Heart left ventricle (tissue), 16 donors: ENCODE results near the gene SMOC2. TPM values are rescaled to one million over a fixed set of nuclear protein-coding genes. Genes with fewer than 3 reads are reported as not detected.
"Not testable (repeated sequence)": the region's sequence is repeated elsewhere in the genome, so short reads cannot be mapped to it uniquely, and the experiment has no call there.

Experiments used
- ATAC-seq, 4 donors: fragments of 200-7000 bp; cut with Tn5 transposase; one replicate each; pipeline ENCODE4 v1.9.1; 2020 to 2022; ENCODE audit warnings: moderate library complexity in 4 of 4, mild to moderate bottlenecking in 3 of 4, moderate number of reproducible peaks in 1 of 4
- DNase-seq, 5 donors: peaks; one replicate each; pipeline ENCODE4 v3.0.0-alpha.2; 2020
- H3K27ac ChIP-seq, 12 donors: fragments of 200-600 bp; sonication (generic) in 4 of 12; one replicate each; pipeline versions ENCODE4 v1.5.0 to v1.8.0; 2016 to 2022; ENCODE audit warnings: mild to moderate bottlenecking in 2 of 12
- H3K27me3 ChIP-seq, 9 donors: fragments of 200-600 bp; sonication (generic) in 2 of 9; one replicate each; pipeline versions ENCODE4 v1.5.1 to v1.8.0; 2016 to 2022; ENCODE audit warnings: mild to moderate bottlenecking in 3 of 9
- H3K36me3 ChIP-seq, 9 donors: fragments of 200-600 bp; sonication (generic) in 2 of 9; one replicate each; pipeline versions ENCODE4 v1.5.0 to v1.8.0; 2018 to 2022; ENCODE audit warnings: mild to moderate bottlenecking in 2 of 9
- H3K4me1 ChIP-seq, 12 donors: fragments of 200-600 bp; sonication (generic) in 4 of 12; one replicate each; pipeline versions ENCODE4 v1.5.0 to v1.8.0; 2016 to 2022; ENCODE audit warnings: mild to moderate bottlenecking in 3 of 12
- H3K4me3 ChIP-seq, 12 donors: fragments of 200-600 bp; sonication (generic) in 4 of 12; one replicate each; pipeline versions ENCODE4 v1.5.0 to v1.8.0; 2017 to 2022; ENCODE audit warnings: mild to moderate bottlenecking in 9 of 12, moderate library complexity in 4 of 12
- H3K9me3 ChIP-seq, 12 donors: fragments of 200-600 bp; sonication (generic) in 4 of 12; one replicate each; pipeline versions ENCODE4 v1.5.0 to v1.8.0; 2016 to 2022; ENCODE audit warnings: mild to moderate bottlenecking in 1 of 12
- POLR2A ChIP-seq, 2 donors: fragments of 450-650 bp; IDR thresholded peaks; one replicate each; pipeline ENCODE4 v1.6.1; 2017; ENCODE audit warnings: antibody characterized with exemption in 2 of 2, mild to moderate bottlenecking in 2 of 2, moderate library complexity in 2 of 2
- WGBS, 4 donors: extraction: QIAGEN DNeasy Blood & Tissue Kit in 2 of 4; methylation state at CpG; one replicate each; pipeline versions ENCODE4 v1.1.5 to v1.1.7; 2013 to 2018; 5-methylcytosine and 5-hydroxymethylcytosine counted together
- intact Hi-C, 10 donors: fragments of 100-400 bp; cut with DNase I; formaldehyde crosslinking; loops; one replicate each; pipeline versions ENCODE4 v1.11.1 to v1.14.2; 2022
- polyA plus RNA-seq, 2 donors: library from polyadenylated mRNA; stranded (reverse); fragments of 200-250 nt; gene quantifications; one replicate each; pipeline ENCODE4 v1.2.3, GENCODE V29; 2013
- total RNA-seq, 9 donors: library from RNA; depleted of rRNA in 2 of 9; stranded (reverse); fragments of >200 nt in 2 of 9; fragmentation: NEBNext Ultra II Directional in 3 of 9; extraction: Animal tissue kit (Norgen Biotek cat#: 25700) in 3 of 9; gene quantifications; one replicate each; pipeline versions ENCODE4 v1.1.0 to v1.2.4, GENCODE V29; 2016 to 2023
- TF ChIP-seq, protein P1 (sequence below), 12 donors: fragments of 200-600 bp; sonication (generic) in 4 of 12; IDR thresholded peaks; one replicate each; pipeline versions ENCODE4 v1.5.0 to v1.8.0; 2018 to 2022; ENCODE audit warnings: antibody characterized with exemption in 12 of 12, mild to moderate bottlenecking in 5 of 12
- donor health status: ischemic (EF 13 %, LVEDD 7.1; RV severe dilation, severe dysfunction).
- donor health status: healthy with polysubstance abuse.
- donor health status: DM: no; HTN: yes; CAD: no.
- donor health status: DM: no; HTN: no; CAD: no.
- donor health status: ischemic (EF 25% LVEDD 6.9; RV normal size, moderate dysfunction).
- donor health status: ischemic (EF 25% LVEDD 5.7; RV mildly dilated, moderate dysfunction).
- donor health status: healthy.
- donor health status: DM: yes; HTN: yes; CAD: no.
- donor health status: ischemic (EF 35%, LVEDD 5.7; RV mildly dilated, moderate dysfunction).
- donor health status: nonischemic (EF 11% LVEDD 7.7; RV severe dilation, severe dysfunction).
- donor health status: DM: yes; HTN: yes; CAD: no.
- donor health status: PGD.
- donor health status: ischemic (EF 29% LVEDD 5.4; RV normal size, mild dysfunction).
- donor health status: nonischemic (EF 23%, LVEDD 6.1; RV moderate dilation, normal function).

SMOC2 gene
- total and polyA plus RNA-seq, 11 donors: 5.9 to 44.2 (median 15.7) TPM

DNA sequence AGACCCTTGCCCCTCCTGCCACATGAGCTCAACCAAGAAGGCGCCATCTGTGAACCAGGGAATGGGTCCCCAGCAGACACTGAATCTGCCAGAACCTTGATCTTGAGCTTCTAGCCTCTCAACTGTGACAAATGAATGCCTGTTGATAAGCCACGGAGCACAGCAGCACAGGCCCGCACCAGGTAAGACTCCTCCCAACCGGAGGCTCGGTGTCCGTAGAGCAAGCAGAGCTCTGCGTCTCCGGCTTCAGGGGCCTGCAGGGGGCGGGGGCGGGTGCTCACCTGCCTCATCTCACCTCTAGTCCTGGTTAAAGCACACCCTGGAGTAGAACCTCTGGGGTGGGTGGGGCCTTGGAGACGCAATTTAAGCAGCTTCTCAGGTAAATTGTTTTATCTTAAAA, 122.7 kb downstream of the SMOC2 start:
- Histone ChIP-seq H3K4me3 (no peak overlapping the region), H3K36me3 (peaks cover 0 to 4% (median 0%) of the 10 kb centered on the region in 9 donors), H3K4me1 (peaks cover 0 to 9% (median 0%) of the 10 kb centered on the region in 12 donors), H3K27me3 (peaks cover 0 to 5% (median 0%) of the 10 kb centered on the region in 9 donors), H3K27ac (no peak overlapping the region), H3K9me3 (no peaks in the 10 kb centered on the region)
- no peak for TF ChIP-seq POLR2A (IDR thresholded peaks at IDR 0.05)
- TF ChIP-seq, protein P1, sequence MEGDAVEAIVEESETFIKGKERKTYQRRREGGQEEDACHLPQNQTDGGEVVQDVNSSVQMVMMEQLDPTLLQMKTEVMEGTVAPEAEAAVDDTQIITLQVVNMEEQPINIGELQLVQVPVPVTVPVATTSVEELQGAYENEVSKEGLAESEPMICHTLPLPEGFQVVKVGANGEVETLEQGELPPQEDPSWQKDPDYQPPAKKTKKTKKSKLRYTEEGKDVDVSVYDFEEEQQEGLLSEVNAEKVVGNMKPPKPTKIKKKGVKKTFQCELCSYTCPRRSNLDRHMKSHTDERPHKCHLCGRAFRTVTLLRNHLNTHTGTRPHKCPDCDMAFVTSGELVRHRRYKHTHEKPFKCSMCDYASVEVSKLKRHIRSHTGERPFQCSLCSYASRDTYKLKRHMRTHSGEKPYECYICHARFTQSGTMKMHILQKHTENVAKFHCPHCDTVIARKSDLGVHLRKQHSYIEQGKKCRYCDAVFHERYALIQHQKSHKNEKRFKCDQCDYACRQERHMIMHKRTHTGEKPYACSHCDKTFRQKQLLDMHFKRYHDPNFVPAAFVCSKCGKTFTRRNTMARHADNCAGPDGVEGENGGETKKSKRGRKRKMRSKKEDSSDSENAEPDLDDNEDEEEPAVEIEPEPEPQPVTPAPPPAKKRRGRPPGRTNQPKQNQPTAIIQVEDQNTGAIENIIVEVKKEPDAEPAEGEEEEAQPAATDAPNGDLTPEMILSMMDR (IDR thresholded peaks at IDR 0.05): no peak
- ATAC-seq (no peak), DNase-seq (no peak)
- 65 to 79% (median 70%) methylated on average over 10 to 11 of the region's 11 CpGs for WGBS, 4 donors
- intact Hi-C loops: no loop called here

DNA sequence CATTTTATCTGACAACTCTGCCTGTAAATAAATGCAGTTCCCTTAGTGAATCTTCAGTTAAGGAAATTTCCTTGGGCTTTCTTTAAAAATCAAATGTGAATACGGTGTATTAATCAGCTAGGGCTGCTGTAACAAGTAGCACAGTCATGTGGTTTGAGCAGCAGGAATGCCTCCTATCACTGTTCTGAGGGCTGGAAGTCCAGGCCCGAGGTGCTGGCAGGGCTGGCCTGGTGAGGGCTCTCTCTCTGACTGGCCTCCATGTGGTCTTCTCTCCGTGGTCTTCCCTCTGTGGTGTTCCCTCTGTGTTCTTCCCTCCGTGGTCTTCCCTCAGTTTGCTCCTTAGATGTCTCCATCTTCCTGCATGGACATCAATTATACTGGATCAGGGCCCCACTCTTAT, 124.1 kb downstream of the SMOC2 start:
- Histone ChIP-seq H3K4me1 (peaks cover 0 to under 1% (median 0%) of the 10 kb centered on the region in 12 donors), H3K27me3 (peaks cover 0 to 5% (median 0%) of the 10 kb centered on the region in 9 donors), H3K27ac (no peak overlapping the region), H3K36me3 (peaks cover 0 to 4% (median 0%) of the 10 kb centered on the region in 9 donors), H3K4me3 (no peak overlapping the region), H3K9me3 (no peaks in the 10 kb centered on the region)
- ATAC-seq (no peak), DNase-seq (no peak)
- WGBS, 4 donors: 79 to 85% (median 81%) methylated on average over 4 of the region's 4 CpGs
- TF ChIP-seq, protein P1 (IDR thresholded peaks at IDR 0.05): no peak
- no peak for TF ChIP-seq POLR2A (IDR thresholded peaks at IDR 0.05)
- intact Hi-C loops: no loop called here

DNA sequence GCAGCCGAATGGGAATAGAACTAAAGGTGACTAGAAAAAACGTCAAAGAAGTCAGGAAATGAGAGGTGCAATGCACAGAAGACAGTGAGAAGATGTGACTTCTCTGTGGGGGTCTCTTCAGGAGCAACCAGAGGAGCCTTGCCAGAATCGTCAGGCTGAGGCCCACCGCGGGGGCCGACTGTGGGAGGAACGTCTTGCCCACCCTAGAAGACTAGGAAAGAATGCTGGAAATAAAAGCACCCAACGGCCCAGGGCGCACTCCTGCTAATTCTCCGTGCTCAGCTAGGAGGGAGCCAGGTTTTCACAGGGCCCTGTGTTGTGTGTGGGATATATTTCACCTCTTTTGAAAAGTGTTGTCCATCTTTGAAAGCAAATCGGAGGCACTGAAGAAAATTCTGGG, 129.2 kb downstream of the SMOC2 start:
- Histone ChIP-seq H3K27ac (no peak overlapping the region), H3K9me3 (no peaks in the 10 kb centered on the region), H3K4me3 (no peak overlapping the region), H3K36me3 (no peaks in the 10 kb centered on the region), H3K4me1 (peaks cover 0 to 5% (median 0%) of the 10 kb centered on the region in 12 donors), H3K27me3 (no peaks in the 10 kb centered on the region)
- no peak for ATAC-seq
- no peak for TF ChIP-seq POLR2A (IDR thresholded peaks at IDR 0.05)
- TF ChIP-seq, protein P1 (IDR thresholded peaks at IDR 0.05): no peak
- WGBS, 4 donors: 73 to 81% (median 79%) methylated on average over 11 of the region's 11 CpGs
- no peak for DNase-seq
- intact Hi-C loops: no loop called here

DNA sequence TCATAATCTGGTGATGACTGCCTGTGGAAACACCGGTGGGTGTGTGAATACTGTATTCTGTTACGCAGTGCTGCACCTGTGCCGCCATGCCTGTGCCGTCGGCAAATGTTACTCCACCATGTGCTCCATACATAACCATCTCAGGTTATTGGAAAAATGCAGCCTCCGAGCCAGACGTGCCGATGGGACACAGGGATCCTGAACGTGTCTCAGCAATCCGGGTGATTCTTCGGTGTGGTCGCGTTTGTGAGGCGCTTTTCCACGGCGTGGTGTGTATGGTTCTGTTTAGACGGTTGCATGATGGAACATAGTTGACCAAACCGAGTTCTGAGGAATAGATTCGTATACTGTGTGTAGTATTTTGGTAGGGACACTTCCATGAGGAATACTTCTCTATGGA, 130.3 kb downstream of the SMOC2 start:
- intact Hi-C loops: no loop called here
- Histone ChIP-seq H3K4me3 (no peak overlapping the region), H3K27me3 (no peaks in the 10 kb centered on the region), H3K4me1 (peaks cover 0 to 5% (median 0%) of the 10 kb centered on the region in 12 donors), H3K27ac (no peak overlapping the region), H3K9me3 (no peaks in the 10 kb centered on the region), H3K36me3 (no peaks in the 10 kb centered on the region)
- ATAC-seq (no peak), DNase-seq (no peak)
- 93 to 97% (median 95%) methylated on average over 19 of the region's 19 CpGs for WGBS, 4 donors
- TF ChIP-seq, protein P1 (IDR thresholded peaks at IDR 0.05): no peak
- no peak for TF ChIP-seq POLR2A (IDR thresholded peaks at IDR 0.05)

DNA sequence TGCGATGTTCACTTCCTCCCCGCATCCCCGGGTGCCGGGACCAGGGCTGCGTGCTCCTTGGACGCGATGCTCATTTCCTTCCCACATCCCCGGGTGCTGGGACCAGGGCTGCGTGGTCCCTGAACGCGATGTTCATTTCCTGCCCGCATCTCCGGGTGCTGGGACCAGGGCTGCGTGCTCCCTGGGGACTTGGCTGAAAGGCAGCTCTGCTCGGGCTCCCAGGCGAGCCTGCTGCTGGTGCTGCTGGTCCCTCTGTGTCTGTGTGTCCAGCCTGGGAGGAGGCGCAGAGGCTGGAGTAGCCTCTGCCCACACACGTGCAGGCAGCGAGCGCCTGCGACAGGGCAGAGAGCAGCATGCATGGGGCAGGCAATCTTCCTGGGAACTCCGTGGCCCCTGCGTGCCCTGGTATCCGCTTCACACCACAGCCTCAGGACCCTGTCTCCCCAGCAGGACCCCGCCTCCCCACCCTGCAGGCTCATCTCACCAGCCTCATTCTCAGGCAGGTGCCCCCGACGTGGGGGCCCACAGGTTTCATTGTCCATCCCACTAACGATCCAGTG, 132.4 kb downstream of the SMOC2 start:
- ATAC-seq (peak in 1 of 4 donors; percentile 21), DNase-seq (peak in 1 of 5 donors; percentile 45)
- H3K4me1 ChIP-seq, H3K4me3 ChIP-seq, H3K27me3 ChIP-seq, intact Hi-C loops, H3K9me3 ChIP-seq, H3K36me3 ChIP-seq: not testable (repeated sequence)
- 82 to 90% (median 84%) methylated on average over 24 to 26 of the region's 28 CpGs for WGBS, 4 donors
- H3K27ac ChIP-seq: peak overlapping the region in 1 of 12 donors; percentile 51
